ENCODE measurements around the gene CATSPERD. TPM values are rescaled to one million over a fixed set of nuclear protein-coding genes. Genes with fewer than 3 reads are reported as not detected.

Gene CATSPERD
- total RNA-seq, 1 experiment from 2014 or later: not detected

DNA sequence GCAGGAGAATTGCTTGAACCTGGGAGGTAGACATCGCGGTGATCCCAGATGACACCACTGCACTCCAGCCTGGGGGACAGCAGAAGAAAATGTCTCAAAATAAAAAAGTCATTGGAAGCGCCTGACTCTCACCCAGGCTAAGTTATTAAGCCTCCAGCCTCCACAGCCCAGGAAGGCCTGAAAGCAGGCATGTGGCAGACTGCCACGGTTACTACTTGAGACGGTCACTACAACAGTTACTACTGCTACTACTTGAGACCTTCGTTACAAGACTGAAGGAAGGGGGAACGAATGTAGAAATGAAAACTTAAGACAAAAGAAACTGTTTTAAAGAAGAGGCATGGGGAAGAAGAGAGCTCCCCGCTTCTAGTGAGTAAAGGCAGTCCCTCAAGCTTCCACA, 54.5 kb downstream of the CATSPERD start:
- Histone ChIP-seq H2BK120ac (ENCODE audit: low read depth, low read length, poor library complexity, severe bottlenecking) (no peak overlapping the region), H3K14ac (ENCODE audit: insufficient read depth, low read length) (no peak overlapping the region), H2BK5ac (ENCODE audit: insufficient read length, low read length) (no peak overlapping the region), H4K5ac (ENCODE audit: insufficient read length, low read depth, low read length) (no peak overlapping the region), H3K23ac (ENCODE audit: insufficient read length, low read depth, low read length) (no peak overlapping the region), H3K9me3 (ENCODE audit: control insufficient read depth, low read depth, low read length) (no peaks in the 10 kb centered on the region), H3K4me1 (ENCODE audit: insufficient read depth, low read length) (no peaks in the 10 kb centered on the region), H3T11ph (ENCODE audit: low read length) (no peak overlapping the region), H3K27ac (ENCODE audit: insufficient read length, low read depth, low read length) (no peak overlapping the region), H3K27me3 (ENCODE audit: insufficient read depth, low read length) (no peaks in the 10 kb centered on the region), H2AK5ac (ENCODE audit: insufficient read length, low read length) (no peak overlapping the region), H4K91ac (ENCODE audit: insufficient read length, low read depth, low read length) (no peak overlapping the region), H3K56ac (ENCODE audit: insufficient read length, low read depth, low read length) (no peak overlapping the region), H3K79me2 (ENCODE audit: insufficient read depth, low read length) (no peaks in the 10 kb centered on the region), H3K18ac (ENCODE audit: insufficient read length, low read depth, low read length) (no peak overlapping the region), H3K9ac (ENCODE audit: extremely low read depth, insufficient read length, low read length) (no peak overlapping the region), H2BK20ac (ENCODE audit: low read depth, low read length, poor library complexity, severe bottlenecking) (no peak overlapping the region), H2BK12ac (ENCODE audit: insufficient read length, low read depth, low read length) (no peak overlapping the region), H2BK15ac (ENCODE audit: low read depth, low read length) (no peak overlapping the region), H2AFZ (ENCODE audit: low read length) (no peak overlapping the region), H3K79me1 (ENCODE audit: insufficient read depth, low read depth, low read length, poor library complexity, severe bottlenecking) (no peaks in the 10 kb centered on the region), H4K20me1 (ENCODE audit: control insufficient read depth, insufficient read depth, insufficient read length) (no peaks in the 10 kb centered on the region), H3K4me2 (ENCODE audit: insufficient read depth, insufficient read length, low read length) (no peak overlapping the region), H3K23me2 (ENCODE audit: insufficient read length, low read depth, low read length, poor library complexity, severe bottlenecking) (no peaks in the 10 kb centered on the region), H3K4ac (ENCODE audit: low read depth, low read length) (no peak overlapping the region), H4K8ac (replicated peaks; ENCODE audit: insufficient read length, low read depth, low read length) (no peak overlapping the region)
- H3K4me1 Mint-ChIP-seq: no peaks in the 10 kb centered on the region
- no peak for DNase-seq
- H3K27me3 Mint-ChIP-seq (ENCODE audit: low read depth): peaks cover 25% of the 10 kb centered on the region
- no peak overlapping the region for H3K4me3 Mint-ChIP-seq
- WGBS (ENCODE audit: extremely low coverage, insufficient read length, low lambda C conversion rate): no CpG with 5 or more reads among the region's 8 CpGs
- no peak overlapping the region for H3K27ac Mint-ChIP-seq
- no peaks in the 10 kb centered on the region for H3K36me3 Mint-ChIP-seq (ENCODE audit: insufficient read depth in 1 of 3, low read depth in 3 of 3)
- TF ChIP-seq, protein P1, sequence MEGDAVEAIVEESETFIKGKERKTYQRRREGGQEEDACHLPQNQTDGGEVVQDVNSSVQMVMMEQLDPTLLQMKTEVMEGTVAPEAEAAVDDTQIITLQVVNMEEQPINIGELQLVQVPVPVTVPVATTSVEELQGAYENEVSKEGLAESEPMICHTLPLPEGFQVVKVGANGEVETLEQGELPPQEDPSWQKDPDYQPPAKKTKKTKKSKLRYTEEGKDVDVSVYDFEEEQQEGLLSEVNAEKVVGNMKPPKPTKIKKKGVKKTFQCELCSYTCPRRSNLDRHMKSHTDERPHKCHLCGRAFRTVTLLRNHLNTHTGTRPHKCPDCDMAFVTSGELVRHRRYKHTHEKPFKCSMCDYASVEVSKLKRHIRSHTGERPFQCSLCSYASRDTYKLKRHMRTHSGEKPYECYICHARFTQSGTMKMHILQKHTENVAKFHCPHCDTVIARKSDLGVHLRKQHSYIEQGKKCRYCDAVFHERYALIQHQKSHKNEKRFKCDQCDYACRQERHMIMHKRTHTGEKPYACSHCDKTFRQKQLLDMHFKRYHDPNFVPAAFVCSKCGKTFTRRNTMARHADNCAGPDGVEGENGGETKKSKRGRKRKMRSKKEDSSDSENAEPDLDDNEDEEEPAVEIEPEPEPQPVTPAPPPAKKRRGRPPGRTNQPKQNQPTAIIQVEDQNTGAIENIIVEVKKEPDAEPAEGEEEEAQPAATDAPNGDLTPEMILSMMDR (conservative IDR thresholded peaks at IDR 0.05): no peak
- no peaks in the 10 kb centered on the region for H3K9me3 Mint-ChIP-seq

All from H9 (cell line).